Measurements from ENCODE around the gene C6orf136.
"Not testable (repeated sequence)": the region's sequence is repeated elsewhere in the genome, so short reads cannot be mapped to it uniquely, and the experiment has no call there.

The C6orf136 gene

DNA sequence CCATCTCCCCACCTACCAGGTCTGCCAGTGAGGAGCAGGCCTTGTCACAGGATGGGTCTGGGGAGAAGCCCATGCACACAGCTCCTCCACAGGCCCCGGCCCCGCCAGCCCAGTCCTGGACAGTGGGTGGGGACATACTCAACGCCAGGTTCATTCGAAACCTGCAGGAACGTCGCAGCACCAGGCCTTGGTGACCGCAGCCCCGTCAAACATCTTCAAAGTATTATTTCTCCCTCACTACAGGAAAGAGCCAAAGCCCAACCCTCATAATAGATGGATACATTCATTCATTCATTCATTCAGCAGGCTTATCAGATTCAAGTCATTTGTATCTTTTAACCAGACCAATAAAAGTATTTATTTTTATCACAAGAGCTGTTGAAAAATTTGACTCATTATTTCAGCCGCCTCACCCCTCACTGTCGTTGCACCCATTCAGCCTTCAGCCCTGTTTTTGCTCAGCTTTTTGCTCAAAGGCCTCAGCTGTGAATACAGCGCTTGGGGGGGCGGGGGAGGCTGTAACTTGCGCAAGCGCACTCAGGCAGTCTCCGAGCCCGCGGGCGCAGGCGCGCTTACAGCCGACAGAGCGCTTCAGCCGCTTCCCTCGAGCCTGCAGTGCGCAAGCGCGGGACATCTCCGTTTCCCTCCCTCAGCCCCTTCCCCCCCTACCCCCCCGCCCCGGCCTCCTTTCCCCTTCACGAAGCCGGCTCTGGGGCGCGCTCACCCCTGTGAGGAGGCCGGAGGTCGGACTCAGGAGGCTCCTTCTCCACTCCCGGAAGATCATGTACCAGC, at the start of gene C6orf136:
Gene C6orf136, plus strand, starts transcription at position 684 of the 792 bp plus-strand sequence. Its CDS starts 99 bp downstream, at position 783.
- H3K4me3 ChIP-seq (ENCODE audit: low read depth, low read length), result peak within 1 kb of the TSS; percentile 91

DNA sequence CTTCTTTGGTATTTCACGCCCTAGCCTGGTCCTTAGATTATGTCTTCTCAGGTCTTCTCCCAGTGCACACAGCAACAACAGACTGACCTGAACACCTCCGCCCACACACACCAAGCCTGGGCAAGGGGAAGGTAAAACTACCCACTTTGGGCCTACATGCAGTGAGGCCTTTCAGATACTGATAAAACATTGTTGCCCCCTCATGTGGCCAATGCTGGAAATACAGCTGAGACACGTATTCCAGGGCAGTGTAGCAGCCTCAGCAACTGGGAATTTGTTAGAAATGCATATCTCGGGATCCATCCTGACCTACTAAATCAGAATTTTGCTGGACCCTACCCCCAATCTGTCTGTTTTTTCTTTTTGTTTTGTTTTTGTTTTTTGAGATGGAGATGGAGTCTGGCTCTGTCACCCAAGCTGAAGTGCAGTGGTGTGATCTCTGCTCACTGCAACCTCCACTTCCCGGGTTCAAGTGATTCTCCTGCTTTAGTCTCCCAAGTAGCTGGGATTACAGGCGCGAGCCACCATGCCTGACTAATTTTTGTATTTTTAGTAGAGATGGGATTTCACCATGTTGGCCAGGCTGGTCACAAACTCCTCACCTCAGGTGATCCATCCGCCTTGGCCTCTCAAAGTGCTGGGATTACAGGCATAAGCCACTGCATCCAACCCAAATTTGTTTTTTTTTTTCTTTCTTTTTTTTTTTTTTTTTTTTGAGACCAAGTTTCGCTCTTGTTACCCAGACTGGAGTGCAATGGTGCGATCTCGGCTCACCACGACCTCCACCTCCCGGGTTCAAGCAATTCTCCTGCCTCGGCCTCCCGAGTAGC, 49.4 kb upstream of the C6orf136 start:
- H3K4me3 ChIP-seq (ENCODE audit: low read depth, low read length), result not testable (repeated sequence)

DNA sequence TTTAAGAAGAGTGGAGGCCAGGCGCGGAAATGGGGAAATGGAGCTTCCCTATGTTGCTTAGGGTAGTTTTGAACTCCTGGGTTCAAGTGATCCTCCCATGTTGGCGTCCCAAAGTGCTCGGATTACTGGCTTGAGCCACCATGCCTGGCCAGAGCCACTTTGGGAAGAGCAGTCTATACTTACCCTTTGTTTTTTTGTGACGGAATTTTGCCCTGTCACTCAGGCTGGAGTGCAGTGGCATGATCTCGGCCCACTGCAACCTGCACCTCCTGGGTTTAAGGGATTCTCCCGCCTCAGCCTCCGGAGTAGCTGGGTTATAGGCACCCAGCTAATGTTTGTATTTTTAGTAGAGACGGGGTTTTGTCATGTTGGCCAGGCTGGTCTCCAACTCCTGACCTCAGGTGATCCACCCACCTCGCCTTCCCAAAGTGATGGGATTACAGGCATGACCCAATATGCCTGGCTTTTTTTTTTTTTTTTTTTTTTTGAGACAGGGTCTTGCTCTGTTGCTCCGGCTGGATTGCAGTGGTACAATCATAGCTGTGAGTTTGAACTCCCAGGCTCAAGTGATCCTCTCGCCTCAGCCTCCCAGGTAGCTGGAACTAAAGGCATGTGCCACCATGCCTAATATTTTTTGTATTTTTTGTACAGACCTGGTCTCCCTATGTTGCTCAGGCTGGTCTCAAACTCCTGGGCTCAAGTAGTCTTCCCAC, 47.9 kb upstream of the C6orf136 start:
- H3K4me3 ChIP-seq (ENCODE audit: low read depth, low read length), result no peak overlapping the region

DNA sequence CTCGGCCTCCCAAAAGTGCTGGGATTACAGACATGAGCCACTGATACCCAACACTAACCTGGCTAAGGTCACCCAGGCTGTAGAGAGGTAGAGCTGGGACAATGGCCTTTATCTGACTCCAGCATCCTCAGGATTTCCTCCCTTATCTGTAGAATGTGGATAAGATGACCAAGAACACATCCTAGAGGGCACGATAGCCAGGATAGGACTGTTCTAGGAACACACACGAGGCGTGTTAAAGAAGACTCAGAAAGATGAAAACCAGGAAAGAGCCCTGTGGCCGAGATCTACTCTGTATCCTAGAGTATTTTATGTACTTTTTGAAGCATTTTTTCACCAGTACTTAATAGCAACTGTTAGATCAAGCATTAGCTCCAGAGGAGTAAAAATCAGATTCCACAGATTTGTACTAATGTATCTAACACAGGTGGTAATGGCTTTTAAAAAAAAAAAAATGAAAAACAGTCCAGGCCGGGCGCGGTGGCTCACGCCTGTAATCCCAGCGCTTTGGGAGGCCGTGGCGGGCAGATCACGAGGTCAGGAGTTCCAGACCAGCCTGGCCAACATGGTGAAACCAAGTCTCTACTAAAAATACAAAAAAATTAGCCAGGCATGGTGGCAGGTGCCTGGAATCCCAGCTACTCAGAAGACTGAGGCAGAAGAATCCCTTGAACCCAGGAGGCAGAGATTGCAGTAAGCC, 47.2 kb upstream of the C6orf136 start:
- H3K4me3 ChIP-seq (ENCODE audit: low read depth, low read length), result no peak overlapping the region

- no peak overlapping the region for H3K4me3 ChIP-seq (ENCODE audit: low read depth, low read length)
Observed at GRCh38 chr6:30600451-30600961, 46.4 kb upstream of the C6orf136 start.

- H3K4me3 ChIP-seq (ENCODE audit: low read depth, low read length), result no peak overlapping the region
Observed at GRCh38 chr6:30601436-30601814, 45.5 kb upstream of the C6orf136 start.

DNA sequence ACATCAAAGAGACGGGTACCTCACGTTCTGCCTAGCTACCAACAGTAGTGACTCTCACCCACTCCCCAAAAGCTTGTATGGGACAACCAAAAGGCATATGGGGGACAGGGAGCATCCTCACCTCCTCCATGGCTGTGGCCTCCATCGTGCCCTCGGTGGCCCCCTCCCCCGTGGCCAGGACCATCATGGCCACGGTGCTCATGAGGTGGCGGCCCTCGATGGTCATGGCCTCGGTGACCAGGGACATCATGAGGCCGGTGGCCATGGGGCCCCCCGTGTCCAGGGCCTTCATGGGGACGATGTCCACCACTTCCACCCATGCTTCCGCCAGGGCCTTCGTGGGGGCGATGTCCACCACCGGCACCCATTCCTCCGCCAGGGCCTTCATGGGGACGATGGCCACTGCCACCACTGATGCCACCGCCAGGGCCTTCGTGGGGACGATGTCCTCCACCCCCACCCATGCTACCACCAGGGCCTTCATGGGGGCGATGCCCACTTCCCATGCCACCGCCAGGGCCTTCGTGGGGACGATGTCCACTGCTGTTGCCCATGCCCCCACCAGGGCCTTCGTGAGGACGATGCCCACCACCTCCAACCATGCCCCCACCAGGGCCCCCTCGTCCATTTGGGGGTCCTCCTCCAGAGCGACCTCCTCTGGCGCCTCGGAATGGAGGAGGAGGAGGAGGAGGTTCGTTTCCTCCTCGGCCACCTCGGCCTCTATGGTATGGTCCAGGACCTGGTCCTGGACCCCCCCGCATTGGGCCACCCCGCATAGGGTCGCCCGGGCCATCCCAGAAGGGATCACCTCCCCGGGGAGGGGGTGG, 44.9 kb upstream of the C6orf136 start:
- no peak overlapping the region for H3K4me3 ChIP-seq (ENCODE audit: low read depth, low read length)

GRCh38 chr6:30603961-30604360, 43.0 kb upstream of the C6orf136 start:
- H3K4me3 ChIP-seq (ENCODE audit: low read depth, low read length), result no peak overlapping the region

DNA sequence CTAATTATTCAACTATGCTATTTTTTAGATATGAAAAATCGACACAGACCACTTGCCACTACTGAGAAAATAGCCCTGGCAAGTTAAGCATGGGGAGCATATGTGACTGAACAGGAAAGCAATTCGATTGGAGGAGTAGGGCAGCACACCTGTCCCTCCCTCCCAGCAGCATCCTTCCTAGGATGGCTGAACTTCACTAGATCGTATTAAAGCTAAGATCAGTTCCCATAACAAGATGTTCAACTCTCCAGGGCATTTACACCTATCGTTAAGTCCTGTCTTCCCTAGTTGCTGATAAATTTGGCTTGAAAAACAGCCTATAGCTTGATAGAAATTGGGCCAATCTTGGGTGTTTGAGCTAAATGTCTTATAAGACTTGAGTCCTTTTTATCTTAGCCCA, 36.9 kb upstream of the C6orf136 start:
- H3K4me3 ChIP-seq (ENCODE audit: low read depth, low read length), result no peak overlapping the region

DNA sequence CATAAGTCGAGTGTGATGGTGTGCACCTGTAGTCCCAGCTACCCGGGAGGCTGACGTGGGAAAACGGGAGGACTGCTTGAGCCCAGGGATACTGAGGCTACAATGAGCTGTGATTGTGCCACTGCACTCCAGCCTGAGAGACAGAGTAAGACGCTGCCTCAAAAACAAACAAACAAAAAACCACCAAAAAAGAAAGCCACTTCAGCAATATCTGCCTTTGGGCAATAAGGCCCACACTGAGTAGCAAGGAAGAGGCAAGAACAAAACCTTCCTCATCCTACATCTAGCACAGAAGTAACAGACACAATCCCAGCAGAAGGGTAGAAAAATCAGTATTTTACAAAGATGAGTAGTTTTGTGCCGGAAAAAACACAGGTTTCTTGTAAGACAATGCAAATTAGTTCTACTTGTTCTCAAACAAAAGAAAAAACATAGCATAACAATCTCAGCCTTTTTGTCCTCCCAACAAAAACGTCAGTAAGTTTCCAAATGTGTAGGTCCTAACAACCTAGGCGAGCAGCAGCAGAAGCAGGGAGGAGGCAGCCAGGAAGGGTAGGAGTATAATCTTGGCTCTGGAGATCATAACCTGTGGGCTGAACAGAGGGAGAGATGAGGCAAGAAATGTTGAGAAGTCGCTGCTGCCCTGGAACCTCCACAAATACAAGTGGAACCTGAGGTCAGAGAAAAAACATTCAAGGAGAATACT, 35.6 kb upstream of the C6orf136 start:
- H3K4me3 ChIP-seq (ENCODE audit: low read depth, low read length), result no peak overlapping the region

DNA sequence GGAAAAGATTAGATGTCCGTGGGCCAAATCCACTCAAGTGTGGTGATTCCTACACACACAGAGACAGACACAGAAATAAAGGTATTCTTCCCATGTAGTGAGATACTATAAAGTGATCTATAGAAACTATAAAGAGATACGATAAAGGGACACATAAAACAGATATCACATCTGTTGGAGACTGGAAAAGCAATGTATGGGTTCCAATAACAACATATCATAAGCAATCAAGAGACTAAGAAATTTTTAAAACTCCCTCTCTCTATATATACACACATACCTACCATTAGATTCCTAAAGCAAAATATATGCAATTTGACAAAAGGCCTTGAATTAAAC, 35.1 kb upstream of the C6orf136 start:
- no peak overlapping the region for H3K4me3 ChIP-seq (ENCODE audit: low read depth, low read length)

DNA sequence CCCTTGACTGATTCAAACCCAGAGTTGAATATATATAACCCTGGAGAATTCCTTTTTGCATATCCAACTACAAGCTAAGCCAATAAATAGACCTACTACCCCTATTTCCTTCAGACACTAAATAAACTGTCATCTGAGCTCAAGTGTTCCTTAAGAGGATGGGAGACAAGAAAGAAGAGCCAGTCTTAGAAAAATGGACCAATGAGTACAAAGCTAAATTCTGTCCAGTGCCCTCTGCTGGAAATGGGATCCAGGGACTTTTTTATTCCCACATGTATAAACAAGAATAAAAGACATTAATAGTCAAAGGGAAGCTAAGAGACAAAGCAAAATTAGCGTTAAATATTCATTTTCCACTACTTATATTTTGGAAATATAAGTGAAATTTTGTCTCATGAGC, 34.7 kb upstream of the C6orf136 start:
- no peak overlapping the region for H3K4me3 ChIP-seq (ENCODE audit: low read depth, low read length)

DNA sequence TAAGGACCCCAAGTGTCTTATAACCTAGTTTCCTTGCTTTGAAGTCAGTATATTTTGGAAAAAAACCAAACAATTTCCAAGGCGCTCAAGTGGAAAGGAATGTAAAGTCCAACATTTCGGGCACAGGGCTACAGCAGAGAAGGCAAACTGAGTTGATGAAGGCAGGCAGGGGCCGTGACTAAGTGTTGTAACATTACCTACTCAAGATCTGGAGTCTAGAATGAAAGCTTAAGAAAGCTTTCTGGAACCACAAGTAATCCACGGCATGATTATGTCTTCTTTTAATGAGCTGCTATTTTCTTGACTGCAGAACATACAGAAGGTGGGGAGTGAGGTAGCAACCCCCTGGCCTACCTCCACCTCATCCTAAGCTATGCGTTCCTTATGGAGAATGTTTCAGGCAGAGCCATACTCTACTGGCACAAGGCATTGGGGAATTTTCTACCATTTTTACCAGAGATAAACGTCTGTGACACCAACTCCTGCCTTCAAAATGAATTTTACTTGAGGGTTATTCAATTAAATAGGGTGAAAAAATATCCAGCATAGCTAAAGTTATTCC, 34.2 kb upstream of the C6orf136 start:
- no peak overlapping the region for H3K4me3 ChIP-seq (ENCODE audit: low read depth, low read length)

DNA sequence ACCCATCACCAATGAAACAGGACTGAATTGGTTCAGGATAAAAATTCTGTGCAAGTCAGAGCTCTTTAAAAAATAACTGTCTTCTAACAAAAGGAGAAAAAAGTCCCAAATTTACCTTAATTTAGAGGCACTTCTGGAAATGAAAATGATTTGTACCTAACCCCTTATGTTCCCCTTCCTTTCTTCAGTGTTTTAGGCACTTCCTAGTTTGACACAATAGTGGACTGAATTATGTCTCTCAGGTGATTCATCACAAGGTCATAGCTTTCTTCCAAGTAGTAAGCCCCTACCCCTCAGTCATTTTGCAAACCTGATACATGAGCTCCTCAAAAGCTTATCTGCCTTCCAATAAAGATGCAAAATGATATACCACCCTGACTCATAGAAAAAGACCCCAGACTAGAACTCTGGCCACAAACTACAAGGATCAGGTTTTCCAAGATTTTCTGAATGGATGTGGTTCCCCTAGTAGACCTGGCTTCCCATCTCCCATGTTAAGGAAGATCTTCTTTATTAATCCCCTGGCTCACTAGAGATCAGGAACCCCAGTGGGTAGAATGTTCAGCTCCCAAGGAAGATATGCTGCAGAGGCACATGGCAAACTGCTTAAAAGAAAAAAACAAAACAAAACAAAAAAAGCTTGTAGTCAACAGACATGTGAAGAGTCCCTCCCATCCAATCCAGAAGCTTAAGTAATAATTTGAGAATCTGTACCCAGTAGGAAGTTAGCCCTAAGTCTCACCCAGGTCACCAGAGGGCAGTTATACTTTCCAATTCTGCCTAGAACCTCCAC, 33.5 kb upstream of the C6orf136 start:
- no peak overlapping the region for H3K4me3 ChIP-seq (ENCODE audit: low read depth, low read length)

DNA sequence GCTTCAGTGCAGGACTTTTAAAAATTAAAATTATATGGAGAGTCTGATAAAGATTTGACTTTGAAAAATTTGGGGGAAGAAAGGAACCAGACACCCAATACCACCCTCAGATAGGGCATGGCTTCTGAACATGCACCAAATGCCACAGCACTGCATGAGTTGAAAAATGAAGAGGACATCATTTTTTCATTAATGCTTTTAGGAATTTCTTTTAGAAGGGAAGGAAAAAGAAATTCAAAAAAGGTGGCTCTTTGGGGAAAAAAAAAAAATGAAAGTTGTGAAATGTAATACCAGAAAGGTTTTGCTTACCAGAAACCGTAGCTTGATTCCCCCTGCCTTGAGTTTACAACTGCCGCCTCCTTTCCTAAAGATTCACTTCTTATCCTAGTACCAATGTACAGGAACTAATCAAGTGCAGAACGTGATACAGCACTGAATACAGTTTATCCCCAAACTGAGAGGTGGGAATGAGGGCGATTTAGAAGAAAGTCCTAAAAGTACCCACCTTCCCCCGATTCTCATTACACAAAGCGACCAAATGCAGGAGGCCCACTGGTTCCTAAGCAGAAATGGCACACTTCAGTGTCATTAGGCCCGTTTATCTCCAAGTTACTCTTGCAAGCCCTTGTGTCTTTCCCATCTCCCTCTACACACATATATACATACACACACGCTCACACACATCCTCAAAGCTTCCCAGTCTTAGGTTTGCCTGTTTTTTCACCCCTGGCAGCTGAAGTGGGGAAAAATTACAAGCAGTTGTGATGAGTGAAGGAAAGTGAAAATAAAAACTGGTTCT, 32.7 kb upstream of the C6orf136 start:
- peak overlapping the region; percentile 13 for H3K4me3 ChIP-seq (ENCODE audit: low read depth, low read length)

DNA sequence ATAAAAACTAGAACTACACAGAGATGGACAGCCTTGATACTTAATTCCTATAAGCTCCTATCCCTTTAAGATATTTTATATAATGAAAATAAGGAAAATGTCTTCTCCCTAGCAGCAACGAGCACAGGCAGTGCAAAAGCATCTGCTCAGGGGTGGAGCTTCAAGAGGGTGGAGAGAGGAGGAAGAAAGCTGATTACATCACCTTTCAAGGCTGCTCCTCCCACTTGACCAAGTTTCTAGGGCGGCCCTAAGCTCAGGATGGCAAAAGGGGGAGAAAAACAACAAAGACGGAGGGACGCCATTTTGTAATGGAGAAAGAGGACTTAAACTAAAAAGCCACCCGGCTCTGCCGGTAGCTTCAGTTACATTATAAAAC, 32.1 kb upstream of the C6orf136 start:
- peak overlapping the region; percentile 100 for H3K4me3 ChIP-seq (ENCODE audit: low read depth, low read length)

DNA sequence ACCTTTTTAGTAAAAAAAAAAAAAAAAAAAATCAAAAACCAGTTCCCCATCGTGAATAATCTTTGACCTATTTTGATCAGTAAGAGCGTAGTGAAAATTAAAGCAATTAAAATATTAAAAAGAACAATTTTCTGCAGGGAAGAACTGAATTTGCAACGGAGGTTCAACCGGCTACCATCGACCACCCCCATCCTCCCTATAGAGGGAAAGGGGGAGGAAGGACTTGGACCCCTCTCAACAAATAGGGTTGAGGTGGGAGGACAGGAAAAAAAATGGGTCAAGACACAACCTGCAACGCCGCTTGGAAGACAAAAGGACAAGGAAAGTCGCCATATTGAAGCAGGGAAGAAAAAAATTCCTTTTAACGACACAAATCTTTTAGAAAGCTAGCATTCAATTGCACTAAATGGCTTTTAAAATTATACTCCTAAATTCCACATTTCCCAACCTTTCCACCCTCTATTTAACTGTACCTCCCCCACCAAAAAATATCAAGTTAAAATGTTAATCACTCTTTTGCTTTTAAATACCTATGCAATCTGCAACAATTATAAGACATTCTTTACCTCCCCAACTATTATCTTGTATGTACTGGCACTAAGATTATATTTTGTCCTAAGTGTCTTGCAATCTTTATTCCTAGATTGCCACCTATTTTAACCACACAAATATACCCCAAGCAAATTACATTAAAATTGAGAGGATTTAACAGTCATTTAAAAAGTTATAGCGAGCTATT, 31.5 kb upstream of the C6orf136 start:
- peak overlapping the region; percentile 100 for H3K4me3 ChIP-seq (ENCODE audit: low read depth, low read length)
